Islet precursor cell (in vitro differentiated cells): Measurements from ENCODE around the gene METTL23.
A peak's percentile ranks its signal among the peaks of the same experiment; 100 is the strongest.

ENCODE experiments used
- DNase-seq: peaks from one replicate; pipeline ENCODE4 v3.0.0-alpha.2; 2018

Gene METTL23

GRCh38 chr17:76781056-76781982, 54.7 kb downstream of the METTL23 start:
- DNase-seq, result peak; percentile 72

GRCh38 chr17:76783146-76783545, 56.5 kb downstream of the METTL23 start:
- no peak for DNase-seq
